HPDE6-E6E7 (cell line): ENCODE data around the gene TEX9.
A peak's percentile ranks its signal among the peaks of the same experiment; 100 is the strongest.
"Not testable (repeated sequence)": the region's sequence is repeated elsewhere in the genome, so short reads cannot be mapped to it uniquely, and the experiment has no call there.

Experiments
- DNase-seq: peaks from one replicate; pipeline ENCODE4 v3.0.0; 2011; ENCODE audit warnings: missing footprints; ENCODE audit errors: extremely low spot score

Gene TEX9

DNA sequence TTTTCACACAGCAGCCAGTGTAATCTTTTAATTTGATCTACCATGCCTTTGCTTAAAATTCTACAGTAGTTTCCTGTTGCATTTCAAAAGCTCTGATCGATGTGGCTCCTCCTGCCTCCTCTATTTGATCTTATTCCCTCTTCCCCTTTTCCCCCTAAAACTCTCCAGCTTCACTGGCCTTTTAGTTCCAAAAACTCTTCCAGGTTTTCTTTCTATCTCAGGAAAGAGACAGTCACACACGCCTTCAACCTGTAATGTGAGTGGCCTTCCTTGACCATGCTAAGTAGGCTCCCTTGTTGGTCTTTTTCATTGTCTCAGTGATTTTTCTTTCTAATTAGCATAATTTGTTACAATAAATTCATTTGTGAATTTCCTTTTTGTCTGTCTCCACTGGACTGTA lies 985 bp downstream of the TEX9 start:
- no peak for DNase-seq

- no peak for DNase-seq
Observed at GRCh38 chr15:56367156-56367555, 1.9 kb downstream of the TEX9 start.

GRCh38 chr15:56369234-56369633 lies 4.0 kb downstream of the TEX9 start:
- DNase-seq = no peak

DNA sequence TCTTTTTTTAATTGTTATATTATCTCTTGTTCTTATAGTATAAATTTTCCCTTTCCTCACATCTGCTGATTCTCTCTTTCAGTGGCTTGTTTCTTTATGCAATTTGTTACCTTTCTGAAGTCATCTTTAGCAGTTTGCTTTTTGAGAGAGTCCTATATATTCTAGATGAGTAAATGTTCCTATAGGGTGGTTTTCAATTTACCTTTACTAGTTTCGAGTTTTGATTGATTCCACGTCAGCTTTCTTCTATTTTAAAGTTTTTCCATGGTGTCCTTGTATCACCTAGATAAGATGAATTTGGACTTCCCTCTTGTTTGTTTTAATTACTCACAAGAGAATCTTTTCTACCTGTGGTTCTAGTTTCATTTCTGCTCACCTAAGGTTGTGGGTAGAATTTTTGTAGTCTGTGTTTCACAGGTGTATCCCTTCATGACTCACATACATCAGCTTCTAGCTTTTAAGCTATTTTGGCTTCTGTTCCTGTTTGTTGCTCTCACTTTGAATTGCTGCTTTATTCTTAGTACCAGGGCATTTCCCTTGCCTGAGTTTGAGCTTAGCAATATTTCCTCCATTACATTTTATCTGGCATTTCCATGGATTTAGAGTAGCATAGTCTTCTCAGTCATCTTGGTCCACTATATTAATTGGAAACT lies 6.4 kb downstream of the TEX9 start:
- peak; percentile 11 for DNase-seq

- DNase-seq = not testable (repeated sequence)
Observed at GRCh38 chr15:56374693-56375092, 9.5 kb downstream of the TEX9 start.

DNA sequence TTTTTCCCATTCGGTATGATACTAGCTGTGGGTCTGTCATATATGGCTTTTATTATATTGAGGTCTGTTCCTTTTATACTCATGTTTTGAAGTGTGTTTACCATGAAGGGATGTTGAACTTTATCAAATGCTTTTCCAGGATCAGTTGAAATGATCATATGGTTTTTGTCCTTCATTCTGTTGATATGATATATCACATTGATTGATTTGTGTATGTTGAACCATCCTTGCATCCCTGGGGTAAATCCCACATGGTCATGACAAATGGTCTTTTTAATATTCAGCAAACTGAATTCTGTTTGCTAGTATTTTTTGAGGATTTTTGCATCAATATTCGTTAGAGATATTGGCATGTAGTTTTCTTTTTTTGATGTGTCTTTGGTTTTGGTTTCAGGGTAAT lies 12.6 kb downstream of the TEX9 start:
- DNase-seq = not testable (repeated sequence)

DNA sequence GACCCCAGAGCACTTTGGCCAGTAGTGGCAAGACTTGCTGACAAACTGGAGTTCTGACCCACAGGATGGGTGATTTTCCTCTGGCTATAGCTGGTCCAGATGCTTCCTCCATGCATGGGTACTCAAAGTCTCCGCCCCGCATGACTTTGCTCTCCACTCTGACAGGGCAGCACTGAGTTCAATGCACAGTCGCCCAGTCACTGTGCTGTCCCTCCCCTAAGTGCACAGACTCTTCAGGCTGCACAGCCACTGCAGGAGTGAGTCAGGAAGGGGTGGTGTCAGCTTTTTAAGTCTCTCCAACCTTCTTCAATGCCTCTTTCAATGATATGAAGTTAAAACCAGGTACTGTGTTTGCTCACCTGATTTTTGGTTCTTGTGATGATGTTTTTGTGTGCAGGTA lies 17.8 kb downstream of the TEX9 start:
- DNase-seq = no peak

DNA sequence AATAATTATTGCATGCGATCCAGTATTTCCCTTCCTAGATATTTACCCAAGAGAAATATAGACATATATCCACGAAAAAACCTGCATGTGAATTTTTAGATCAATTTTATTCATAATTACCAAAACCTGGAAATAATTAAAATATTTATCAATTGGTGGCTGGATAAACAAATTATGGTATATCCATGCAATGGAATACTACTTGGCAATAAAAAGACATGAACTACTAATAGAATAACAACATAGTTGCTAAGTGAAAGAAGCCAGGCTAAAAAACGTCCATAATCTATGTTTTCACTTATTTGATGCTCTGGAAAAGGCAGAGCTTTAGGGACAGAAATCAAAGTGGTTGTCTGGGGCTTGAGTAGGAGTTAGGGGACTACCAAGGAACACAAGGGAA lies 20.7 kb downstream of the TEX9 start:
- no peak for DNase-seq

GRCh38 chr15:56390739-56391267 lies 25.6 kb downstream of the TEX9 start:
- DNase-seq = no peak

GRCh38 chr15:56393277-56393676 lies 28.1 kb downstream of the TEX9 start:
- DNase-seq = no peak

GRCh38 chr15:56394909-56395308 lies 29.7 kb downstream of the TEX9 start:
- no peak for DNase-seq

GRCh38 chr15:56397325-56397724 lies 32.1 kb downstream of the TEX9 start:
- not testable (repeated sequence) for DNase-seq

- not testable (repeated sequence) for DNase-seq
Observed at GRCh38 chr15:56399209-56399608, 34.0 kb downstream of the TEX9 start.

- DNase-seq = no peak
Observed at GRCh38 chr15:56410721-56411120, 45.5 kb downstream of the TEX9 start.

DNA sequence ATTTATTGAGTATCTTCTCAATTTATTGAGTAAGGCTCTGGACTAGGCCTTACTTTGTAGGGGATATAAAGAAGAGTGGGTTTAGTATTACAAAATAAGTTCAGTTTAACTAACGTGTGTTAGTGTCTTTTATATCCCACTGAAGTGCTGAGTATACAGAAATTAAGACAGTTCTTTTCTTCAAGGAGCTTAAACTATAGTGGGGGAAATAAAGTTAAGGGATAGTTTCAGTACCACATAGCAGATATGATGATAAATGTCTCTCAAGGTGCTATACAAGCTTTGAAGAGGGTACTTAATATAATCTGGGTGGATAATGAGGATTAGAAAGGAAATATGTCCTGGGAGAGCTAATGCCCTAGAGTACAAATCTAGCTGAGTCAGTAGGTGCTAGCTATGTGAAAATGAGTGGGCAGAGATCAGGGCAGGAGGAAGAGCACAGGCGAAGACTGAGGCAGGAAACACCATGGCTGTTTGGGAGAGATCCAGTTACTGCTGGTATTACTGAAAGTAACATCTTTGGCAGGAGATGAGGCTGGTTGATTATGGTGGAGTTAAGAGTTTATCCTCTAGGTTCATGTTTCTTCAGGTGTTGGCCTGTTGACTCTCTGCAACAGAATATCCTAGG lies 46.0 kb downstream of the TEX9 start:
- no peak for DNase-seq

DNA sequence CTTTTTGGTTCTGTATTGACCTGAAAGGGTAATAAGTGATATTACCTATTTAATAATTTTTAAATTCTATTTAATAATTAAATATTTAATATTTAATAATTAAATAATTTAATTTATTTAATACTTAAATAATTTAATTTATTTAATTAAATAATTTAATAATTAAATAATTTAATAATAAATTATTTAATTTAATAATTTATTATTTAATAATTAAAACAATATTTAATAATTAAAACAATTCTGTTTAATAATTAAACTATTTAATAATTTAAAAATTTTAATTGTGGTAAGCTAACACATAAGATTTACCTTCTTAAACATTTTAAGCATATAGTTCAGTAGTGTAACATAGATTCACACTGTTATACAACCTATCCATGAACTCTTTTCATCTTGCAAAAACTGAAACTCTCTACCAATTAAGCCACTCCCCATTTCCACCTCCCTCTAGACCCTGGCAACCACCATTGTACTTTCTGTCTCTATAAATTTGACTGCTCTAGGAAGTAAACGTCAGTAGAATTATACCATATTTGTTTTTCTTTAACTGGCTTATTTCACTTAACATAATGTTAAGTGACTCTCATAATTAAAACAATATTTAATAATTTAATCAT lies 48.0 kb downstream of the TEX9 start:
- DNase-seq = not testable (repeated sequence)

- DNase-seq = no peak
Observed at GRCh38 chr15:56425276-56425675, 60.0 kb downstream of the TEX9 start.

DNA sequence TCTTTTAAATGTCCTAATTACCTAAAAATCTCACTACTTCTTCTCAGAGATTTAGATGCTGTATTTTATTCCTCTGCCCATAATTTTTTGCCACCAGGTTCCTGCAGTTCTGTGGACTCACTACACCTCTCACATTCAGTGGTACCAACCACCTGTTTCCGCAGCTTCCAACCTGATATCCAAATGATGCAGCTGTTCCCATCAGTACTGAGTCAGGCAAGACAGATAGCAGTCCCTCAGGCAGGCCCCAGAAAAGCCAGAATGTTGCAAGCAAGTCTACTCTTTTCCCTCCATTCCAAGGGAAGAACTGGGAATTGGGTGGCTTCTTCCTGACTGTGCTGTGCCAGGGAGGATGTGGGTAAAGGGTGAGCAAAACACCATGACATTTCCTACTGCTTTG lies 60.8 kb downstream of the TEX9 start:
- DNase-seq = no peak

- peak; percentile 31 for DNase-seq
Observed at GRCh38 chr15:56428821-56429458, 63.7 kb downstream of the TEX9 start.

GRCh38 chr15:56432304-56432703 lies 67.1 kb downstream of the TEX9 start:
- no peak for DNase-seq

DNA sequence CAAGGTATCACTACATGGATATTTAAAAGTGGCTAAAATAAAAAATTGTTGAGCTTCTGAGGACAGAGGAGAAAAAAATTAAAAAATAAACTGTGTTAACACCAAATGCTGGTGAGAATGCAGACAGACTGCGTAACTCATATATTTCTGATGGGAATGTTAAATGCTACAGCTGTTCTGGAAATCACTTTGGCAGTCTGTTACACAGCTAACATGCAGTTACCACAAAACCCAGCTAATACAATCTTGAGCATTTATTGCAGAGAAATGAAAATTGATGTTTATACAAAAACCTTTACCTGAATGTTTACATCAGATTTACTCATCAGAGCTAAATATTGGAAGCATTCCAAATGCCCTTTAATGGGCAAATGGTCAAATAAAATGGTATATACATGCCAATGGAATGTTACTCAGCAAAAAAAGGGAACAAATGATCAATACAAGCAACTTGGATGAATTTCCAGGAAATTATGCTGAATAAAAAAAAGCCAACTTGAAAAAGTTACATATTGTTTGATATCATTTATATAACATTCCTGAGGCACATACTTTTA lies 75.1 kb downstream of the TEX9 start:
- no peak for DNase-seq

DNA sequence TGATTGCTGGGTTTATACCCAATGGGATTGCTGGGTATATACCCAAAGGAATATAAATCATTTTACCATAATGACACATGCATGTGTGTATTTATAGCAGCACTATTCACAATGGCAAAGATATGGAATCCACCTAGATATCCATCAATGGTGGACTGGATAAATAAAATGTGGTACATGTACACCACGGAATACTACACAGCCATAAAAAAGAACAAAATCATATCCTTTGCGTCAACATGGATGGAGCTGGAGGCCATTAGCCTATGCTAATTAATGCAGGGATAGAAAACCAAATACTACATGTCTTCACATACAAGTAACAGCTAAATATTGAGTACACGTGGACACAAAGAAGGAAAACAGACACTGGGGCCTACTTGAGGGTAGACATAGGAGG lies 77.1 kb downstream of the TEX9 start:
- DNase-seq = no peak
